H1 (cell line): ENCODE measurements around the gene GPR179. TPM values are rescaled to one million over a fixed set of nuclear protein-coding genes. Genes with fewer than 3 reads are reported as not detected.

Experiments
- NANOG ChIP-seq: IDR thresholded peaks from 2 replicates; pipeline ENCODE4 v1.6.1; 2011; ENCODE audit warnings: low read length, low read depth, mild to moderate bottlenecking, inconsistent platforms; ENCODE audit not compliant: insufficient read depth, poor library complexity, severe bottlenecking
- SP4 ChIP-seq: IDR thresholded peaks from 2 replicates; pipeline ENCODE4 v1.6.1; 2012; ENCODE audit warnings: low read length, inconsistent platforms
- polyA plus RNA-seq, 7 experiments: library from polyadenylated mRNA; depleted of rRNA in 3 of 7; stranded (reverse) in 5 of 7; unstranded in 2 of 7; fragments of >200 nt in 5 of 7; fragments of 200-250 nt in 2 of 7; gene quantifications; 1 replicate in 5 of 7; 2 replicates in 1 of 7; 4 replicates in 1 of 7; pipeline versions ENCODE4 v1.2.1 to v1.2.3, GENCODE V29; 2011 to 2013; ENCODE audit warnings: missing spikeins in 2 of 7, mixed read lengths in 2 of 7
- total RNA-seq: library from RNA; stranded (reverse); fragmentation: NEBNext Ultra II Directional; extraction: Animal tissue kit (Norgen Biotek cat#: 25700); gene quantifications from 2 replicates; pipeline ENCODE4 v1.2.1, GENCODE V29; 2021

GPR179 gene
- total and polyA plus RNA-seq, 2 of the 8 experiments (the other 6 are each of a cell fraction or from before 2014, with no cell fraction given) = 0.02 to 0.07 TPM

DNA sequence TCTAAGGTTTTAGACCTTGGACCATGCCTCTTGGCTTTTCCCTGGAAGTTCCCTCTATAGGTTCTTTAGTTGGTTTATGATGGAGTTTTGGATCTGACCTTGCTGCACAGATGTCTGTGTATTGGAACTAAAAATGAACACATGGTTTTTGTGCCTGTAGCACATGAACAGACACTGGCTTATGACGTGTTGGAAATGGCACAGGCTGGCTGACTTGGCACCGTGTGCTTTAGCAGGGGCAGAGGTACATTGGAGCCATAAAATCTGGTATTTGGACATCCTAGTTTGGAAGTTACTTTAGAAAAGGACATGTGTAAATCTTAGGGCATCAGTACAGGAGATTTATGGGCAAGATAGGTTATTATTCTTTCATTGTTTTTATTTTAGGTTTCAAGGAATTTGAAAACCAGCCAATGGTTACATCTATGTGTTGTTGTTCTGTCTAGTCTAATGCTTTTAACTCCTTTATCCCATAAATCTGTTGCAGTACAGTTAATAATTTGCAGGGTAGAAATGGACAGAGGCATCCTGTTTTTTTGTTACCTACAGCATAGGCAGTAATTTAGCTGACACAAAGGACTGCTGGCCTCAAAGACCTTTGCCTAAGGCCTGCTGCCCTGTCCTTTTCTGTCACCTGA is 13.8 kb upstream of the GPR179 start (continued):
- TF ChIP-seq NANOG (no peak), SP4 (no peak)
- TF ChIP-seq, all 59 proteins: peak for 0
